ENCODE results near the gene TSSK2. TPM values are rescaled to one million over a fixed set of nuclear protein-coding genes. Genes with fewer than 3 reads are reported as not detected.

The TSSK2 gene
- total RNA-seq, 1 donor = not detected

- H3K27me3 ChIP-seq (ENCODE audit: insufficient read depth, low read length) = no peaks in the 10 kb centered on the region
- peak overlapping the region; percentile 84 for H3K4me3 ChIP-seq (ENCODE audit: insufficient read depth, low read length)
- no peak overlapping the region for H2AFZ ChIP-seq (ENCODE audit: low read length)
- H3K4me1 ChIP-seq (ENCODE audit: insufficient read depth, low read length) = peaks cover 24% of the 10 kb centered on the region
- DNase-seq (ENCODE audit: insufficient read length, low spot score, missing footprints) = peak; percentile 93
- peak overlapping the region; percentile 12 for H3K27ac ChIP-seq (ENCODE audit: low read depth, low read length)
- peaks cover 3% of the 10 kb centered on the region for H3K36me3 ChIP-seq (ENCODE audit: insufficient read depth, low read length)
- H4K20me1 ChIP-seq (ENCODE audit: insufficient read depth, low read length) = peaks cover 37% of the 10 kb centered on the region
- no peaks in the 10 kb centered on the region for H3K9me3 ChIP-seq (ENCODE audit: low read depth, low read length)
- peaks cover 48% of the 10 kb centered on the region for H3K79me2 ChIP-seq (ENCODE audit: insufficient read depth, low read length)
- H3K4me2 ChIP-seq (ENCODE audit: insufficient read depth, low read length) = peak overlapping the region; percentile 96
- TF ChIP-seq, protein P1, sequence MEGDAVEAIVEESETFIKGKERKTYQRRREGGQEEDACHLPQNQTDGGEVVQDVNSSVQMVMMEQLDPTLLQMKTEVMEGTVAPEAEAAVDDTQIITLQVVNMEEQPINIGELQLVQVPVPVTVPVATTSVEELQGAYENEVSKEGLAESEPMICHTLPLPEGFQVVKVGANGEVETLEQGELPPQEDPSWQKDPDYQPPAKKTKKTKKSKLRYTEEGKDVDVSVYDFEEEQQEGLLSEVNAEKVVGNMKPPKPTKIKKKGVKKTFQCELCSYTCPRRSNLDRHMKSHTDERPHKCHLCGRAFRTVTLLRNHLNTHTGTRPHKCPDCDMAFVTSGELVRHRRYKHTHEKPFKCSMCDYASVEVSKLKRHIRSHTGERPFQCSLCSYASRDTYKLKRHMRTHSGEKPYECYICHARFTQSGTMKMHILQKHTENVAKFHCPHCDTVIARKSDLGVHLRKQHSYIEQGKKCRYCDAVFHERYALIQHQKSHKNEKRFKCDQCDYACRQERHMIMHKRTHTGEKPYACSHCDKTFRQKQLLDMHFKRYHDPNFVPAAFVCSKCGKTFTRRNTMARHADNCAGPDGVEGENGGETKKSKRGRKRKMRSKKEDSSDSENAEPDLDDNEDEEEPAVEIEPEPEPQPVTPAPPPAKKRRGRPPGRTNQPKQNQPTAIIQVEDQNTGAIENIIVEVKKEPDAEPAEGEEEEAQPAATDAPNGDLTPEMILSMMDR (IDR thresholded peaks at IDR 0.05; ENCODE audit: extremely low read depth, low read depth, low read length) = no peak
Observed at GRCh38 chr22:19178065-19178656, 47.1 kb downstream of the TSSK2 start.

GRCh38 chr22:19178657-19179496 lies 47.8 kb downstream of the TSSK2 start, which contains the start of gene SLC25A1:
Gene SLC25A1, minus strand, starts transcription at chr22:19178736. Its CDS starts 63 bp downstream, at chr22:19178673.
- TF ChIP-seq, protein P1 (IDR thresholded peaks at IDR 0.05; ENCODE audit: extremely low read depth, low read depth, low read length) = no peak
- H3K9me3 ChIP-seq (ENCODE audit: low read depth, low read length) = no peaks in the 10 kb centered on the region
- peak; percentile 99 for DNase-seq (ENCODE audit: insufficient read length, low spot score, missing footprints)

GRCh38 chr22:19179497-19180048 lies 48.5 kb downstream of the TSSK2 start:
- Histone ChIP-seq H3K4me2 (ENCODE audit: insufficient read depth, low read length) (peak overlapping the region; percentile 96), H3K4me1 (ENCODE audit: insufficient read depth, low read length) (peaks cover 12% of the 10 kb centered on the region), H3K79me2 (ENCODE audit: insufficient read depth, low read length) (peaks cover 36% of the 10 kb centered on the region), H3K27me3 (ENCODE audit: insufficient read depth, low read length) (no peaks in the 10 kb centered on the region), H3K4me3 (ENCODE audit: insufficient read depth, low read length) (peak overlapping the region; percentile 84), H2AFZ (ENCODE audit: low read length) (peak overlapping the region; percentile 67), H4K20me1 (ENCODE audit: insufficient read depth, low read length) (peaks cover 24% of the 10 kb centered on the region), H3K9me3 (ENCODE audit: low read depth, low read length) (no peaks in the 10 kb centered on the region), H3K27ac (ENCODE audit: low read depth, low read length) (no peak overlapping the region), H3K36me3 (ENCODE audit: insufficient read depth, low read length) (peaks cover 3% of the 10 kb centered on the region)
- peak; percentile 98 for DNase-seq (ENCODE audit: insufficient read length, low spot score, missing footprints)
- TF ChIP-seq, protein P1 (IDR thresholded peaks at IDR 0.05; ENCODE audit: extremely low read depth, low read depth, low read length) = peak; percentile 70

More at GRCh38 chr22:19178657-19179496, 47.8 kb downstream of the TSSK2 start, which contains the start of gene SLC25A1:
- peaks cover 19% of the 10 kb centered on the region for H3K4me1 ChIP-seq (ENCODE audit: insufficient read depth, low read length)
- H2AFZ ChIP-seq (ENCODE audit: low read length) = peak within 1 kb of the TSS; percentile 67
- peaks cover 31% of the 10 kb centered on the region for H4K20me1 ChIP-seq (ENCODE audit: insufficient read depth, low read length)
- peaks cover 41% of the 10 kb centered on the region for H3K79me2 ChIP-seq (ENCODE audit: insufficient read depth, low read length)
- H3K36me3 ChIP-seq (ENCODE audit: insufficient read depth, low read length) = peaks cover 3% of the 10 kb centered on the region
- H3K4me3 ChIP-seq (ENCODE audit: insufficient read depth, low read length) = peak within 1 kb of the TSS; percentile 84
- H3K27me3 ChIP-seq (ENCODE audit: insufficient read depth, low read length) = no peaks in the 10 kb centered on the region
- peak within 1 kb of the TSS; percentile 96 for H3K4me2 ChIP-seq (ENCODE audit: insufficient read depth, low read length)
- H3K27ac ChIP-seq (ENCODE audit: low read depth, low read length) = peak within 1 kb of the TSS; percentile 28

All from osteoblast (primary cell).